ENCODE data around the gene SORL1-AS1.

Gene SORL1-AS1

DNA sequence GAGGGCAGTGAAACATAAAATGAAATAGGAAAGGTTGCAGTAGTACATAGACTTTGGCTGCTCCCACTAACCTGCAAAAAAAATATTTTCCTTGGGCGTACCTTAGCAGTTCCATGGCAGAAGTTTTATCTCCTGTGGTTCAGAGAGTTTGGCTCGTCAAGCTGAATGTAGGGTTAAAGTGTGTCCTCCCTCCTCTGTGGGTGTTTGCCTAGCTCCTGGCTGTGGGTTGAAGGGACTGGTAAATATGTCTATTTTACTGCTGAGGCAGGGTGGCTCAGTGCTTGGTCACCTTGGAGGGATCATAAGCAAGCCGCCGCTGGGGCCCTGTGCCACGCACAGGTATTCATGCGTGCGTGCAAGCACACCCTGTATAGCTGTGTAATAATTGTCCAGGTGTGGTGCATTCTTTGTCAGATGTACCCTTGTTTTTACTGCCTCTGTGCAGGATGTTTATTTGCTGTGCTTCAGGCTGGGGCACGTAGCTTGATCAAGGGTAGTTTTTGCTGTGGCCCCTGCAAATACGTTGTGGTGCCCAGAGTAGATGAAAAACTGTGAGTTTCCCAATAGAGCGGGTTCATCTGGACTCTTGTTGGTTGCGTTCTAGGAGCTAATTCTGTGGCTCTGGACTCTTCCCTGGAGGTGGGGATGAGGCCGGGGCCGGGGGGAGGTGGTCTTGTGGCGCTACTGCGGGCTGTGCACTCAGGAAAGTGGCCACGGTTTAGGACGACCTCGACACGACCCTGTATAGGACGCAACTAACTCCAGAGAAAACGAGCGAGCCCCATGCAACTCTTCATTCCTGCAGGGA lies 1.4 kb downstream of the SORL1-AS1 start:
- Histone ChIP-seq H3K27me3 (peaks cover 0 to 14% of the 10 kb centered on the region in 2 donors), H3K4me3 (peak overlapping the region; percentile 81 to 85), H3K9me3 (no peaks in the 10 kb centered on the region), H3K36me3 (no peaks in the 10 kb centered on the region), H3K27ac (peak overlapping the region in 1 of 2 donors; percentile 94), H3K4me1 (peaks cover 0 to 94% of the 10 kb centered on the region in 2 donors)
- intact Hi-C loops (cut with DNase I): no loop called here
- ATAC-seq (peak; percentile 4), DNase-seq (no peak)
- TF ChIP-seq, protein P1, sequence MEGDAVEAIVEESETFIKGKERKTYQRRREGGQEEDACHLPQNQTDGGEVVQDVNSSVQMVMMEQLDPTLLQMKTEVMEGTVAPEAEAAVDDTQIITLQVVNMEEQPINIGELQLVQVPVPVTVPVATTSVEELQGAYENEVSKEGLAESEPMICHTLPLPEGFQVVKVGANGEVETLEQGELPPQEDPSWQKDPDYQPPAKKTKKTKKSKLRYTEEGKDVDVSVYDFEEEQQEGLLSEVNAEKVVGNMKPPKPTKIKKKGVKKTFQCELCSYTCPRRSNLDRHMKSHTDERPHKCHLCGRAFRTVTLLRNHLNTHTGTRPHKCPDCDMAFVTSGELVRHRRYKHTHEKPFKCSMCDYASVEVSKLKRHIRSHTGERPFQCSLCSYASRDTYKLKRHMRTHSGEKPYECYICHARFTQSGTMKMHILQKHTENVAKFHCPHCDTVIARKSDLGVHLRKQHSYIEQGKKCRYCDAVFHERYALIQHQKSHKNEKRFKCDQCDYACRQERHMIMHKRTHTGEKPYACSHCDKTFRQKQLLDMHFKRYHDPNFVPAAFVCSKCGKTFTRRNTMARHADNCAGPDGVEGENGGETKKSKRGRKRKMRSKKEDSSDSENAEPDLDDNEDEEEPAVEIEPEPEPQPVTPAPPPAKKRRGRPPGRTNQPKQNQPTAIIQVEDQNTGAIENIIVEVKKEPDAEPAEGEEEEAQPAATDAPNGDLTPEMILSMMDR (IDR thresholded peaks at IDR 0.05): no peak

DNA sequence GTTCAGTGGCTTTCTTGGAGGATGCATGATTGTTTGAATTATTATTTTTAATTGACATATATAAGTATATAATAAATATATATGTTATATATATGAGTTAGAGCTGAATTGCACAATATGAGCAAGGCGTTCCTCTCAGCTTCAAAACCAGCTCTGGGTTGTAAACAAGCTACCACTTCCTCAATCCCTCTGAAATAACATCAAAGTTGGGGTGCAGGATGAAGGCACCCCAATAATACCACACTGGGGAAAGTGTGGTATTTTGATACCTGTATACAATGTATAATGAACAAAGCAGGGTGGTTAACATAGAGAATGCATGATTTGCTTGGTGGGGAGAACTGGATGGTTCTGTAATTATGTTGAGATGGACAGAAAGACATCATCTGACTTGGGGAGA lies 2.4 kb downstream of the SORL1-AS1 start:
- TF ChIP-seq, protein P1 (IDR thresholded peaks at IDR 0.05): no peak
- Histone ChIP-seq H3K36me3 (no peaks in the 10 kb centered on the region), H3K4me1 (peaks cover 0 to 92% of the 10 kb centered on the region in 2 donors), H3K9me3 (no peaks in the 10 kb centered on the region), H3K27ac (peak overlapping the region in 1 of 2 donors; percentile 94), H3K4me3 (no peak overlapping the region), H3K27me3 (peaks cover 0 to 14% of the 10 kb centered on the region in 2 donors)
- ATAC-seq: no peak
- intact Hi-C loops (cut with DNase I): no loop called here
- DNase-seq: no peak

DNA sequence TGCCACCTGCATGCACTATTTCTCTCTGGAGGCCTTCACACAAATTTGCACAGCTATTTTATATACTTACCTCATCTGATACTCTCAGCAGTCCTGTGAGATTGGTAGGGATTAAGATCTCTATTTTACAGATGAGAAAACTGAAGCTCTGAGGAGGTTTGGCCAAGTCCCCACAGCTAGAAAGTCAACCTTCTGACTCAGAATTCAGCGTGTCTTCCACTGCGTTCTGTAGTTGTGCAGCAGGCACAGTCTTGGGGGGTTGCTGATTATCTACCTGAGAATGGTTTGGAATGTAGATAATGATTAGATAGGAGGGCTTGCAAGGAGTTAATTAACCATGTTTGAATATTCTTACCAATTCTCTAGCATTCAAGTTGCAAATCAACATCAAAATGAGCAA lies 3.1 kb downstream of the SORL1-AS1 start:
- Histone ChIP-seq H3K4me1 (peaks cover 0 to 87% of the 10 kb centered on the region in 2 donors), H3K27ac (peak overlapping the region in 1 of 2 donors; percentile 94), H3K9me3 (no peaks in the 10 kb centered on the region), H3K27me3 (peaks cover 0 to 14% of the 10 kb centered on the region in 2 donors), H3K36me3 (no peaks in the 10 kb centered on the region), H3K4me3 (no peak overlapping the region)
- TF ChIP-seq, protein P1 (IDR thresholded peaks at IDR 0.05): no peak
- ATAC-seq: no peak
- intact Hi-C loops (cut with DNase I): no loop called here
- DNase-seq: no peak

DNA sequence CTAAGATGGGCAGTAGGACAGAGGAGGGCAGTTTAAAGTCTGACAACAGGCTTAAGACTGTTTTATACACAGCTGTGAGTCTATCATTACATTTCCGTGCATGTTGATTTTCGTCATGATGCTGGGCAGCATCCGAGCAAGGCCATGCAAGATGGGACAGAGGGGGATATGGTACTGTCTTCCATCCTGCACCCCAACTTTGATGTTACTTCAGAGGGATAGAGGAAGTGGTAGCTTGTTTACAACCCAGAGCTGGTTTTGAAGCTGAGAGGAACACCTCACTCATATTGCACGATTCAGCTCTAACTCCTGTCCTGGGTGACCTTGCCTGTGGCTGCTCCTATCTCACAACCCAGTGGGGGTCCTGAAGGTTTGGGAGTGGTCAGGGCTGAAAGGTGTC lies 3.6 kb downstream of the SORL1-AS1 start:
- Histone ChIP-seq H3K27ac (peak overlapping the region; percentile 4 to 94), H3K27me3 (peaks cover 0 to 14% of the 10 kb centered on the region in 2 donors), H3K36me3 (no peaks in the 10 kb centered on the region), H3K9me3 (no peaks in the 10 kb centered on the region), H3K4me1 (peaks cover 0 to 82% of the 10 kb centered on the region in 2 donors), H3K4me3 (no peak overlapping the region)
- intact Hi-C loops (cut with DNase I): no loop called here
- TF ChIP-seq, protein P1 (IDR thresholded peaks at IDR 0.05): no peak
- no peak for DNase-seq
- no peak for ATAC-seq

DNA sequence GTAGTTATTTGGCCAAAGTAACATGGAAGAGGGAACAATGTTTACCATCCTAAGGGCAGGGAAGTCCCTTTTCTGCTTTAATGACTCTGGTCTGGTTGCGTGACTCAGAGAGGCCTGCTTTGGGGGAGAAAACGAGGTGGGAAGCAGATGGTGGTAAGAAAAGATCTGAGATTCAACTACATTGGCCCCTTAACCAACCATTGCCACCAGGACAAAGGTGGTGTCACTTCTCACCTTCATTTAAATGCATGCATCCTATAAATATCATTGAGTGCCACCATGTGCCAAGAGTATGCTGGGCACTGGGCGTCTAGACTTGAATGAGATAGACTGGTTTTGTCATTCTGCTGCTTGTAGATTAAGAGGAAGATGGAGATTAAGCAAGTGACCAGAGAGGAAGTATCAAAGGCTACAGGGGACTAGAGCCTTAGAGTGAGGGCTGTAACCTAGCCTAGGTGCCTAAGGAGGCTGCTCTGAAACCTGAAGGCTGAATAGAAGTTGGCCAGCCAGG lies 4.3 kb downstream of the SORL1-AS1 start:
- H3K27ac ChIP-seq: peak overlapping the region; percentile 4 to 94
- ATAC-seq: no peak
- no peak for DNase-seq
- H3K27me3 ChIP-seq: peaks cover 0 to 14% of the 10 kb centered on the region in 2 donors
- no peaks in the 10 kb centered on the region for H3K36me3 ChIP-seq
- TF ChIP-seq, protein P1 (IDR thresholded peaks at IDR 0.05): no peak
- H3K4me1 ChIP-seq: peaks cover 0 to 75% of the 10 kb centered on the region in 2 donors
- intact Hi-C loops (cut with DNase I): no loop called here
- H3K4me3 ChIP-seq: no peak overlapping the region
- no peaks in the 10 kb centered on the region for H3K9me3 ChIP-seq
